H1 (cell line): ENCODE data around the gene SYNGR4. TPM values are rescaled to one million over a fixed set of nuclear protein-coding genes. Genes with fewer than 3 reads are reported as not detected.

Experiments used
- CHD7 ChIP-seq: fragments of 300-600 bp; sonication (generic); IDR thresholded peaks from 2 replicates; pipeline ENCODE4 v1.7.1; 2012; ENCODE audit warnings: low read length, moderate library complexity, mild to moderate bottlenecking, inconsistent platforms; ENCODE audit not compliant: insufficient replicate concordance
- HDAC2 ChIP-seq, 2 experiments: fragments of 300-600 bp in 1 of 2; sonication (generic) in 1 of 2; IDR thresholded peaks; 2 replicates each; pipeline ENCODE4 v1.6.1; 2011 to 2012; ENCODE audit warnings: low read depth in 2 of 2, low read length in 2 of 2, mild to moderate bottlenecking in 2 of 2, moderate library complexity in 2 of 2, borderline replicate concordance in 1 of 2, inconsistent platforms in 1 of 2
- TBP ChIP-seq: IDR thresholded peaks from 2 replicates; pipeline ENCODE4 v1.6.1; 2011; ENCODE audit warnings: low read depth, low read length, improper control_type of control experiment
- polyA plus RNA-seq, 7 experiments: library from polyadenylated mRNA; depleted of rRNA in 3 of 7; stranded (reverse) in 5 of 7; unstranded in 2 of 7; fragments of >200 nt in 5 of 7; fragments of 200-250 nt in 2 of 7; gene quantifications; 1 replicate in 5 of 7; 2 replicates in 1 of 7; 4 replicates in 1 of 7; pipeline versions ENCODE4 v1.2.1 to v1.2.3, GENCODE V29; 2011 to 2013; ENCODE audit warnings: missing spikeins in 2 of 7, mixed read lengths in 2 of 7
- total RNA-seq: library from RNA; stranded (reverse); fragmentation: NEBNext Ultra II Directional; extraction: Animal tissue kit (Norgen Biotek cat#: 25700); gene quantifications from 2 replicates; pipeline ENCODE4 v1.2.1, GENCODE V29; 2021

Gene SYNGR4
- total and polyA plus RNA-seq, 2 of the 8 experiments (the other 6 are each of a cell fraction or from before 2014, with no cell fraction given): 0.41 TPM; not detected in 1

DNA sequence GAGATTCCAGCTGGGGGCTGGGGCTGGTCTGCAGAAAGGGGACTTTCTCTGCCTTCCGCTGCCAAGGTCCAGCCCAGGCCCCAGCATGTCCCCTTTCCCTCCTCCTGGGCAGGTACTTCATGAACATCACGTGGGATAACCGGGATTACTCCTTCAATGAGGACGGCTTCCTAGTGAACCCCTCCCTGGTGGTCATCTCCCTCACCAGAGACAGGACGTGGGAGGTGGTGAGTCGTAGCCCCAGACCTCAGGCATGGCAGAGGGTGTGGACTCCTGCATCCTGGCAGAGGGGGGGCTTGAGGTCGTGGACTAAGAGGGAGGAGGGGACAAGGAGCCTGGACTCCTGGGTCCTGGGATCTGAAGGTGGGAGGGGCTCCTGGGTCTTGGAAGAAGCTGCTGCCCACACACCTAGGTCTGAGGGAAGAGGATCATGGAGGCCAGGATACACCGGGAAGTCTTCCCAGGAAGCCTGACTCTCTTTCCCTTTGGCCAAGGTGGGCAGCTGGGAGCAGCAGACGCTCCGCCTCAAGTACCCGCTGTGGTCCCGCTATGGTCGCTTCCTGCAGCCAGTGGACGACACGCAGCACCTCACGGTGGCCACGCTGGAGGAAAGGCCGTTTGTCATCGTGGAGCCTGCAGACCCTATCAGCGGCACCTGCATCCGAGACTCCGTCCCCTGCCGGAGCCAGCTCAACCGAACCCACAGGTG lies 49.9 kb downstream of the SYNGR4 start (continued):
- no peak for TF ChIP-seq CHD7
- TF ChIP-seq HDAC2 (IDR thresholded peaks at IDR 0.05; ENCODE audit: borderline replicate concordance in 1 of 2, low read depth in 2 of 2, low read length in 2 of 2): no peak
- TF ChIP-seq TBP: 0 out of 2 replicates have a peak, but pooled peaks have one; percentile 2
